OCI-LY3 (cell line): ENCODE results near the gene KIAA0513.

ENCODE experiments used
- EZH2phosphoT487 ChIP-seq: fragments of 200-600 bp; shearing (Covaris generic); IDR thresholded peaks from 2 replicates; pipeline ENCODE4 v1.6.1; 2018; ENCODE audit warnings: antibody characterized with exemption, mixed run types, low read depth
- TF ChIP-seq, protein P1 (sequence below): fragments of 200-600, 300-600 bp; sonication (generic); IDR thresholded peaks from 2 replicates; pipeline ENCODE4 v1.5.1; 2014; ENCODE audit warnings: antibody characterized with exemption, low read length, low read depth

DNA sequence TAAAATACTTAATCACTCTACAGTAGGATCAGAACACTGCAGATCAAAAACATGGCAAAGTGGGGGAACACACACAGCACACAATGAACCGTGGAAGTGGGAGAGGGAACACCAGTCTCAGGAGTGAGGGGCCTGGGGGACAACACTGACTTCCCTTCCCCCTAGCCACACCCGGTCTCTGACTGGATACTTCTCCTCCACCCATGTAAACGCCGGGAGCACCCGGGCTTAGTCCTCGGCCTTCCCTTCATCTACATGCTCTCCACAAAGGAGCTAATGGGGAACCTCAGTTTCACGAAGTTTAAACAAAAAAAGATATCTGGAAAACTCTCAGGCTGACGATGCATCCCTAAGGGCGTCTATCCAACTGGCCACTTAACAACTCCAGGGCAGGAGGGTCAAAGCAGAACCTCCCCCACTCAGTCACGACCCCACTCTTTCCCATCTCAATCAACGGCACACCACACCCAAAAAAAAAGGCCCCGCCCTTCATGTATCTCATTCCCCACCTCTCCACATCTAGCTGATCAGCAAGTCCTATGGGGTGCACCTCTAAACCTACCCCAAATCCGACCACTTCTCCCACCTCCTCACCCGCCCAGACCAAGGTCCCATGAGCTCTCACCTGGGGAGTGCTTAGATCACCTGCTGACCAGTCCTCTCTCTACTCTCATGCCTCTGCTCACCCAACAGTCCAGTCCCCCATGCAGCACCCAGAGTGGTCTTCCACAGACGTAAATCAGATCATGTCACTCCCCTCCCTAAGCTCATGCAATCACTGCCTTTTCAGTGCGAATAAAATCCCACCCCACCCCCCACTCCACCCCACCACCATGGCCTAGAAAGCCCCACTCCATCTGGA, 23.6 kb upstream of the KIAA0513 start:
- TF ChIP-seq, protein P1, sequence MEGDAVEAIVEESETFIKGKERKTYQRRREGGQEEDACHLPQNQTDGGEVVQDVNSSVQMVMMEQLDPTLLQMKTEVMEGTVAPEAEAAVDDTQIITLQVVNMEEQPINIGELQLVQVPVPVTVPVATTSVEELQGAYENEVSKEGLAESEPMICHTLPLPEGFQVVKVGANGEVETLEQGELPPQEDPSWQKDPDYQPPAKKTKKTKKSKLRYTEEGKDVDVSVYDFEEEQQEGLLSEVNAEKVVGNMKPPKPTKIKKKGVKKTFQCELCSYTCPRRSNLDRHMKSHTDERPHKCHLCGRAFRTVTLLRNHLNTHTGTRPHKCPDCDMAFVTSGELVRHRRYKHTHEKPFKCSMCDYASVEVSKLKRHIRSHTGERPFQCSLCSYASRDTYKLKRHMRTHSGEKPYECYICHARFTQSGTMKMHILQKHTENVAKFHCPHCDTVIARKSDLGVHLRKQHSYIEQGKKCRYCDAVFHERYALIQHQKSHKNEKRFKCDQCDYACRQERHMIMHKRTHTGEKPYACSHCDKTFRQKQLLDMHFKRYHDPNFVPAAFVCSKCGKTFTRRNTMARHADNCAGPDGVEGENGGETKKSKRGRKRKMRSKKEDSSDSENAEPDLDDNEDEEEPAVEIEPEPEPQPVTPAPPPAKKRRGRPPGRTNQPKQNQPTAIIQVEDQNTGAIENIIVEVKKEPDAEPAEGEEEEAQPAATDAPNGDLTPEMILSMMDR, result no peak
- TF ChIP-seq EZH2phosphoT487, result no peak
